CD4-positive, alpha-beta memory T cell (primary cell): ENCODE data around the gene PXDC1. TPM values are rescaled to one million over a fixed set of nuclear protein-coding genes. Genes with fewer than 3 reads are reported as not detected.
"Not testable (repeated sequence)": the region's sequence is repeated elsewhere in the genome, so short reads cannot be mapped to it uniquely, and the experiment has no call there.

Experiments
- CTCF ChIA-PET: fragments of 350-600 bp; sonication (Branson Sonifier 250); formaldehyde crosslinking; loops from one replicate; lab custom pipeline; 2021; ENCODE audit warnings: inconsistent platforms; ENCODE audit not compliant: partially characterized antibody; lab: Charles Lee
- POLR2A ChIA-PET: fragments of 350-600 bp; sonication (Branson Sonifier 250); formaldehyde crosslinking; loops from one replicate; lab custom pipeline; 2021; ENCODE audit not compliant: partially characterized antibody; lab: Charles Lee
- DNase-seq, 5 donors: peaks; one replicate each; pipeline versions ENCODE4 v3.0.0 to v3.0.0-alpha.2; 2020 to 2022; ENCODE audit warnings: mixed read lengths in 1 of 5
- H3K27ac ChIP-seq: one replicate; pipeline ENCODE4 v1.7.0; 2013; ENCODE audit warnings: low read depth, low read length
- H3K27me3 ChIP-seq: 2 replicates; pipeline ENCODE4 v1.7.0; 2013; ENCODE audit warnings: mild to moderate bottlenecking, low read length, moderate library complexity; ENCODE audit not compliant: insufficient read depth
- H3K36me3 ChIP-seq: 2 replicates; pipeline ENCODE4 v1.7.0; 2013; ENCODE audit warnings: mild to moderate bottlenecking, low read length, moderate library complexity; ENCODE audit not compliant: insufficient read depth
- H3K4me1 ChIP-seq: 2 replicates; pipeline ENCODE4 v1.7.0; 2013; ENCODE audit warnings: mild to moderate bottlenecking, low read length, moderate library complexity; ENCODE audit not compliant: insufficient read depth
- H3K4me3 ChIP-seq, 2 donors: one replicate each; pipeline ENCODE4 v1.7.0; 2013; ENCODE audit warnings: low read length in 2 of 2, mild to moderate bottlenecking in 1 of 2
- H3K9me3 ChIP-seq, 2 donors: one replicate each; pipeline ENCODE4 v1.7.0; 2013; ENCODE audit warnings: low read length in 2 of 2, control low read depth in 1 of 2; ENCODE audit not compliant: control insufficient read depth in 1 of 2
- H3K27ac Mint-ChIP-seq, 7 donors: one replicate each; pipeline ENCODE4 v1.8.0; 2020 to 2021; ENCODE audit warnings: mixed read lengths in 7 of 7, mild to moderate bottlenecking in 6 of 7, inconsistent platforms in 3 of 7, moderate library complexity in 3 of 7
- H3K27me3 Mint-ChIP-seq, 2 donors: one replicate each; pipeline ENCODE4 v1.8.0; 2020 to 2021; ENCODE audit warnings: mixed read lengths in 2 of 2
- H3K36me3 Mint-ChIP-seq, 2 donors: one replicate each; pipeline ENCODE4 v1.8.0; 2020 to 2021; ENCODE audit warnings: mixed read lengths in 2 of 2, inconsistent platforms in 1 of 2, mild to moderate bottlenecking in 1 of 2
- H3K4me1 Mint-ChIP-seq, 4 donors: one replicate each; pipeline ENCODE4 v1.8.0; 2020 to 2021; ENCODE audit warnings: mixed read lengths in 4 of 4, mild to moderate bottlenecking in 1 of 4
- H3K4me3 Mint-ChIP-seq, 8 donors: one replicate each; pipeline ENCODE4 v1.8.0; 2020 to 2021; ENCODE audit warnings: mixed read lengths in 8 of 8, mild to moderate bottlenecking in 7 of 8, moderate library complexity in 6 of 8, inconsistent platforms in 3 of 8
- H3K9me3 Mint-ChIP-seq, 8 donors: one replicate each; pipeline ENCODE4 v1.8.0; 2020 to 2021; ENCODE audit warnings: mixed read lengths in 8 of 8, mild to moderate bottlenecking in 5 of 8, inconsistent platforms in 3 of 8, moderate library complexity in 1 of 8
- intact Hi-C: fragments of 100-400 bp; cut with micrococcal nuclease; formaldehyde crosslinking; loops from one replicate; pipeline ENCODE4 v1.15.1; 2023
- polyA plus RNA-seq, 2 donors: library from polyadenylated mRNA; unstranded; fragments of 300-500 nt; fragmentation: Illumina TruSeq; gene quantifications; one replicate each; pipeline ENCODE4 v1.2.3, GENCODE V29; 2021
- total RNA-seq, 2 experiments: library from RNA; stranded (reverse); gene quantifications; one replicate each; pipeline ENCODE4 v1.2.3, GENCODE V29; 2021

PXDC1 gene
- total and polyA plus RNA-seq, 4 experiments from 2014 or later = 0.50 to 0.52 TPM; not detected in 2

DNA sequence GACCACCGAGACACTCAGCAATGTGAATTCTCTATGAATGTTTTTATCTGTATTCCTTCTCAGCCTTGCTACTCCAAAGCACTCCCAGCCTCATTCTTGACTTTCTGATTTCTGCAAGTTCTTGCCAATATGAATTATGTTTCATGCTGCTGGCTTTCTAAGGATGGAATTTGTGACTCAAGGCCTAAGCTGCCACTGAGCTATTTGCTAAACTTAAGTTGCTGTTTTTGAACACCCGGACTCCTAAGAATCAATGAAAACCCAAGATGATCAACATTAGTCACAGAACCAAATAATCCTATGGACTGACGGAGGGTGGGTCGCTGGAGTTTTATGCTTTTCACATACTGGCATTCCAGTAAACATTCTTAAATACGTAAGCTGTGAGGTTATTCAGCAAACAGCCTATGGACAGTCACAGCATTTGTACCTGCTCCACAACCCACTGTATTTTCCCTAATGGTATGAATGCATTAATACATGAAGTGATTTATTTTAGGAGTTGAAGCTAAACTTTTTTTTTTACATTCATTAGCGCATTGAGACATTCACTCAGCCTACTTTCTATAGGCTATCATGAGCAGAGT is 8.2 kb upstream of the PXDC1 start:
- Histone ChIP-seq H3K27me3 (no peaks in the 10 kb centered on the region), H3K4me3 (no peak overlapping the region), H3K9me3 (no peaks in the 10 kb centered on the region), H3K27ac (no peak overlapping the region), H3K4me1 (no peaks in the 10 kb centered on the region), H3K36me3 (no peaks in the 10 kb centered on the region)
- intact Hi-C loops = no loop called here
- ChIA-PET CTCF (interaction anchor here (1.2 to 2.5 kb wide), 4 partner anchors 14 to 174 kb away, joined by 3 to 6 read pairs (median 4); no protein-coding TSS in a partner anchor), POLR2A (no interaction called here)
- H3K27ac Mint-ChIP-seq = no peak overlapping the region
- H3K36me3 Mint-ChIP-seq = no peaks in the 10 kb centered on the region
- H3K4me3 Mint-ChIP-seq = no peak overlapping the region
- peaks cover 0 to 1% of the 10 kb centered on the region in 2 donors for H3K27me3 Mint-ChIP-seq
- no peaks in the 10 kb centered on the region for H3K4me1 Mint-ChIP-seq
- DNase-seq = no peak
- no peaks in the 10 kb centered on the region for H3K9me3 Mint-ChIP-seq

DNA sequence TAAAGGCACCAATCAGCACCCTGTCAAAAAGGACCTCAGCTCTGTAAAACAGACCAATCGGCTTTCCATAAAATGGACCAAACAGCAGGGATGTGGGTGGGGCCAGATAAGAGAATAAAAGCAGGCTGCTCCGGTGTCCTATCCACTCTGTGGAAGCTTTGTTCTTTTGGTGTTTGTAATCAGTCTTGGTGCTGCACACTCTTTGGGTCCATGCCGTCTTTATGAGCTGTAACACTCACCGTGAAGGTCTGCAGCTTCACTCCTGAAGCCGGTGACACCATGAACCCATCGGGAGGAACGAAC is 7.3 kb upstream of the PXDC1 start:
- DNase-seq = no peak
- Histone ChIP-seq H3K36me3 (no peaks in the 10 kb centered on the region), H3K27ac (no peak overlapping the region), H3K27me3 (no peaks in the 10 kb centered on the region), H3K4me3 (no peak overlapping the region), H3K9me3 (no peaks in the 10 kb centered on the region), H3K4me1 (no peaks in the 10 kb centered on the region)
- intact Hi-C loops = no loop called here
- ChIA-PET POLR2A (interaction anchor here (0.9 kb wide), 1 partner anchor 47 kb away, joined by 3 read pairs; no protein-coding TSS in a partner anchor), CTCF (interaction anchor here (1.2 kb wide), 1 partner anchor 26 kb away, joined by 4 read pairs; no protein-coding TSS in a partner anchor)
- no peaks in the 10 kb centered on the region for H3K9me3 Mint-ChIP-seq
- no peak overlapping the region for H3K4me3 Mint-ChIP-seq
- no peaks in the 10 kb centered on the region for H3K4me1 Mint-ChIP-seq
- peaks cover 2 to 4% of the 10 kb centered on the region in 2 donors for H3K27me3 Mint-ChIP-seq
- no peak overlapping the region for H3K27ac Mint-ChIP-seq
- no peaks in the 10 kb centered on the region for H3K36me3 Mint-ChIP-seq

DNA sequence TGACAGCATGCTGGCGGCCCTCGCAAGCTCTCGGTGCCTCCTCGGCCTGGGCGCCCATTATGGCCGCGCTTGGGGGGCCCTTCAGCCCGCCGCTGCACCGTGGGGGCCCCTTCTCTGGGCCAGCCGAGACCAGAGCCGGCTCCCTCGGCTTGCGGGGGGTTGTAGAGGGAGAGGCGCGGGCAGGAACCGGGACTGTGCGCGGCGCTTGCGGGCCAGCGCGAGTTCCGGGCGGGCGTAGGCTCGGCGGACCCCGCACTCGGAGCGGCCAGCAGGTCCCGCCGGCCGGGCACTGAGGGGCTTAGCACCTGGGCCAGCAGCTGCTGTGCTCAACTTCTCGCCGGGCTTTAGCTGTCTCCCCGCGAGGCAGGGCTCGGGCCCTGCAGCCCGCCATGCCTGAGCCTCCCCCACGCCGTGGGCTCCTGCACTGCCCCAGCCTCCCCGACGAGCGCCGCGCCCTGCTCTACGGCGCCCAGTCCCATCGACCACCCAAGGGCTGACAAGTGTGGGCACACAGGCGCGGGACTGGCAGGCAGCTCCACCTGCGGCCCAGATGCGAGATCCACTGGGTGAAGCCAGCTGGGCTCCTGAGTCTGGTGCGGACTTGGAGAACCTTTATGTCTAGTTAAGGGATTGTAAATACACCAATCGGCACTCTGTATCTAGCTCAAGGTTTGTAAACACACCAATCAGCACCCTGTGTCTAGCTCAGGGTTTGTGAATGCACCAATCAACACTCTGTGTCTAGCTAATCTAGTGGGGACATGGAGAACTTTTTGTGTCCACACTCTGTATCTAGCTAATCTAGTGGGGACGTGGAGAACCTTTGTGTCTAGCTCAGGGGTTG is 6.7 kb upstream of the PXDC1 start:
- H3K4me3 ChIP-seq, intact Hi-C loops, H3K27ac Mint-ChIP-seq, H3K9me3 Mint-ChIP-seq, H3K4me1 Mint-ChIP-seq, H3K27me3 Mint-ChIP-seq, H3K4me1 ChIP-seq, DNase-seq, H3K36me3 Mint-ChIP-seq, H3K27ac ChIP-seq, H3K9me3 ChIP-seq, H3K27me3 ChIP-seq, H3K4me3 Mint-ChIP-seq, H3K36me3 ChIP-seq: not testable (repeated sequence)
- CTCF ChIA-PET = interaction anchor here (1.2 kb wide), 1 partner anchor 26 kb away, joined by 4 read pairs; no protein-coding TSS in a partner anchor
- POLR2A ChIA-PET = interaction anchor here (0.9 kb wide), 1 partner anchor 47 kb away, joined by 3 read pairs; no protein-coding TSS in a partner anchor

DNA sequence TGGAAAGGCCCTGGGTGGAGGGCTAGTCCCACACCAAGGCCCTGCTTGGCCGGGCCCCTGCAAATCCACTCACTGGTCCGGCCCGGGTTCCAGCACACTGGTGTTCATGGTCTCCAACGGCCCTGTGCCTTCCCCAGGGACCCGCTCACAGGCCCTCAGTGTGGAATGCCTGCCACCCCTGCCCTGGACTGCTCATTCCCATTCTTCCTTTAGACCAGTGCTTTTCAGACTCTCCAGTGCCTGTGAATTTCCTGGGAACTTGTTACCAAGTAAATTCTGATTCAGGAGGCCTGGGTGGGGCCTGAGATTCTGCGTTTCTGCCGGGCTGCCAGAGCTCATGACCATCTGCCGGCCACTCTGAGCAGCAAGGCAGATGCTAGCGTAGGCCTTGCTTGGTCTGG is 5.7 kb upstream of the PXDC1 start:
- no peaks in the 10 kb centered on the region for H3K36me3 ChIP-seq
- peaks cover 0 to 7% (median 3%) of the 10 kb centered on the region in 4 donors for H3K4me1 Mint-ChIP-seq
- no peaks in the 10 kb centered on the region for H3K9me3 ChIP-seq
- H3K27ac Mint-ChIP-seq = no peak overlapping the region
- H3K4me3 Mint-ChIP-seq = no peak overlapping the region
- no peak overlapping the region for H3K27ac ChIP-seq
- H3K27me3 Mint-ChIP-seq = peaks cover 11 to 13% of the 10 kb centered on the region in 2 donors
- peaks cover 2% of the 10 kb centered on the region for H3K4me1 ChIP-seq
- ChIA-PET POLR2A (interaction anchor here (0.6 kb wide), 1 partner anchor 755 kb away, joined by 3 read pairs; no protein-coding TSS in a partner anchor), CTCF (interaction anchor here (1.1 kb wide), 1 partner anchor 16 kb away, joined by 3 read pairs; no protein-coding TSS in a partner anchor)
- intact Hi-C loops = no loop called here
- no peaks in the 10 kb centered on the region for H3K27me3 ChIP-seq
- H3K9me3 Mint-ChIP-seq = no peaks in the 10 kb centered on the region
- no peak for DNase-seq
- H3K4me3 ChIP-seq = no peak overlapping the region
- no peaks in the 10 kb centered on the region for H3K36me3 Mint-ChIP-seq

DNA sequence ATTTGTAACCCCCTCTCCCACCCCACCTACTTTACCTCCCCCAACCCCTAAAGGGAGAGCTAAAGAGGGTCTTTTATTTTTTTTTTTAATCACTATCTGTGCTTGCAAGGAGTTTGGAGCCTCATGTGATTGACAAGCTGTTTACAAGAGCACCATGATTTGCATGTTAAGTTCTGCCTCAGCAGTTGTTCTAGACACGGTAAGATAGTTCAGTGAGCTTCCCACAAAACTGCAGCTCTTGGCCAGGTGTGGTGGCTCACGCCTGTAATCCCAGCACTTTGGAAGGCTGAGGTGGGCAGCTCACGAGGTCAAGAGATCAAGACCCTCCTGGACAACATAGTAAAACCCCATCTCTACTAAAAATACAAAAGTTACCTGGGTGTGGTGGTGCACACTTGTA is 5.0 kb upstream of the PXDC1 start:
- POLR2A ChIA-PET = interaction anchor here (0.6 kb wide), 1 partner anchor 755 kb away, joined by 3 read pairs; no protein-coding TSS in a partner anchor

DNA sequence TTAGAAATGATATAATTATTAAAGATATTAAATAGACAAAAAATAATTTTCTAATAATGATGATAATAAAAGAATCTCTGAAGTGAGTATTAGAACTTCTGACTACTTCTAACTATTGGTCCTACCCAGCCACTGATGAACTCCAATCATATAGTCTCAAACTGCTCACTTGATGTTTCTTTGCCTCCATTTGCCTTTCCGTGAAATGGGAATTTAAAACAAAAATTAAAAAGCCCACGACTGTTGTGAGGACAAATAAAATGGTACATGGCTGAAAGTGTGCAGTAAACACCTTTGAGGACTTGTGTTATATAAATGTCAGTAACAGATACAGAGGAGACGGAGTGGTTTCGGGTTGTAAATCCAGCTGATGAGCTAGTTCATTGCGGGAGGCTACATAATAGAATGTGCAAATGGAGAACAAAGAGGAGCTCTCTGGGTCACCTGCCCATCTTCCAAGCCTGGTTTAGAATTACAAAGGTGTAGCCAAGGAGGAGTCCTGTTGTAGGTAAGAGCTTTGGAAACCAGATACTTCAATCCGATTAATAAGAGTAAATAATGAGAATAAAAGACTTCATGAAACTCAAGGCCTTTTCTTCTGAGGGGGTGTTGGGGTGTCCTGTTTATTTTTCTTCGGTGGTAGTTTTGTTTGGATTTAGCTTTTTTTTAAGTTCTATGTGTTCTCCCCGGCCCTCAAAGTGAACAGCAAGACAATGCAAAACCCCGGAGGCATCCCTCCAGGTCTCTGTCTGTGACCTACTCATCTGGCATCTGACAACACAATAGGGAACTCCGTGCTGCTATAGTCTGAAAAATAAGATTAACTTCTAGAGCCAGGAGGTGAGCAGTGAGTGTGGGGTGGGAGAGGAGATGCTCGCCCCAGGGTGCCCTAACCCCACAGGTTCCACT is 4.4 kb upstream of the PXDC1 start:
- Histone ChIP-seq H3K36me3 (no peaks in the 10 kb centered on the region), H3K27me3 (no peaks in the 10 kb centered on the region), H3K4me3 (no peak overlapping the region), H3K4me1 (peaks cover 9% of the 10 kb centered on the region), H3K9me3 (no peaks in the 10 kb centered on the region), H3K27ac (no peak overlapping the region)
- no peaks in the 10 kb centered on the region for H3K9me3 Mint-ChIP-seq
- H3K36me3 Mint-ChIP-seq = no peaks in the 10 kb centered on the region
- H3K27ac Mint-ChIP-seq = no peak overlapping the region
- H3K4me3 Mint-ChIP-seq = peak overlapping the region in 1 of 8 donors; percentile 8
- intact Hi-C loops = no loop called here
- H3K4me1 Mint-ChIP-seq = peaks cover 0 to 7% (median 3%) of the 10 kb centered on the region in 4 donors
- peaks cover 11 to 13% of the 10 kb centered on the region in 2 donors for H3K27me3 Mint-ChIP-seq
- ChIA-PET CTCF (interaction anchor here (1.1 to 2.6 kb wide), 6 partner anchors 14 to 241 kb away, joined by 3 to 11 read pairs (median 4); partner anchors contain the start of gene FAM50B), POLR2A (no interaction called here)
- no peak for DNase-seq

More for the DNA sequence above, 5.0 kb upstream of the PXDC1 start:
- no peak for DNase-seq
- Mint-ChIP-seq H3K4me1 (peaks cover 0 to 7% (median 3%) of the 10 kb centered on the region in 4 donors), H3K27ac (no peak overlapping the region), H3K36me3 (no peaks in the 10 kb centered on the region), H3K27me3 (peaks cover 11 to 13% of the 10 kb centered on the region in 2 donors), H3K9me3 (no peaks in the 10 kb centered on the region), H3K4me3 (no peak overlapping the region)
- CTCF ChIA-PET = interaction anchor here (1.1 to 2.6 kb wide), 5 partner anchors 15 to 241 kb away, joined by 3 to 11 read pairs (median 4); partner anchors contain the start of gene FAM50B
- Histone ChIP-seq H3K36me3 (no peaks in the 10 kb centered on the region), H3K27ac (no peak overlapping the region), H3K9me3 (no peaks in the 10 kb centered on the region), H3K4me1 (peaks cover 4% of the 10 kb centered on the region), H3K27me3 (no peaks in the 10 kb centered on the region), H3K4me3 (no peak overlapping the region)
- intact Hi-C loops = no loop called here
